GM12878 (cell line): ENCODE data around the gene SPATA19. TPM values are rescaled to one million over a fixed set of nuclear protein-coding genes. Genes with fewer than 3 reads are reported as not detected.

Experiments
- ATAC-seq: fragments of 200-7000 bp; cut with Tn5 transposase; 3 replicates; pipeline ENCODE4 v1.9.1; 2020; ENCODE audit warnings: mild to moderate bottlenecking, moderate library complexity
- BruUV-seq: library from RNA; stranded (reverse); fragments of 400-500 nt; replicated peaks from 2 replicates; lab custom pipeline; 2021; lab: Mats Ljungman, UMichigan
- CTCF ChIA-PET: fragments of 300-600 bp; sonication (Branson Sonifier 250); formaldehyde crosslinking; extraction: SDS; loops from one replicate; lab custom pipeline; 2021; ENCODE audit warnings: inconsistent platforms; lab: Yijun Ruan, JAX
- POLR2A ChIA-PET: fragments of 350-600 bp; formaldehyde crosslinking; extraction: SDS; loops from one replicate; lab custom pipeline; 2021; ENCODE audit warnings: inconsistent platforms; lab: Charles Lee
- RAD21 ChIA-PET: fragments of 300-600 bp; sonication (Branson Sonifier 250); formaldehyde crosslinking; loops from one replicate; lab custom pipeline; 2023; ENCODE audit warnings: antibody characterized with exemption; ENCODE audit not compliant: unreplicated experiment; lab: Charles Lee
- SMC1A ChIA-PET: fragments of 300-600 bp; sonication (Branson Sonifier 250); formaldehyde crosslinking; loops from one replicate; lab custom pipeline; 2023; ENCODE audit not compliant: unreplicated experiment, uncharacterized antibody; lab: Charles Lee
- DNase-seq: peaks from one replicate; pipeline ENCODE4 v3.0.0-alpha.2; 2011; ENCODE audit warnings: low read depth, low spot score
- FAIRE-seq: peaks from 3 replicates; lab custom pipeline; 2011; peaks lifted over from hg19 to GRCh38; lab: Jason Lieb, UNC
- H2AFZ ChIP-seq: 2 replicates; pipeline ENCODE4 v1.6.0; 2011; ENCODE audit warnings: low read depth, low read length, control low read depth; ENCODE audit not compliant: control insufficient read depth
- H3K27ac ChIP-seq: 2 replicates; pipeline ENCODE4 v1.5.1; 2011; ENCODE audit warnings: control low read depth; ENCODE audit not compliant: control insufficient read depth, insufficient read depth
- H3K27me3 ChIP-seq, 2 experiments: replicated peaks in 1 of 2; 2 replicates each; pipeline versions ENCODE4 v1.6.0 to v1.6.1; 2011; ENCODE audit warnings: low read length in 1 of 2; ENCODE audit not compliant: control insufficient read depth in 2 of 2, insufficient read depth in 2 of 2
- H3K36me3 ChIP-seq, 2 experiments: 2 replicates each; pipeline ENCODE4 v1.5.1; 2011; ENCODE audit warnings: low read length in 1 of 2; ENCODE audit not compliant: control insufficient read depth in 2 of 2, insufficient read depth in 2 of 2
- H3K4me1 ChIP-seq: 2 replicates; pipeline ENCODE4 v1.6.1; 2011; ENCODE audit warnings: mild to moderate bottlenecking, low read length, moderate library complexity, mixed read lengths; ENCODE audit not compliant: control insufficient read depth, insufficient read depth
- H3K4me2 ChIP-seq: 2 replicates; pipeline ENCODE4 v1.6.0; 2011; ENCODE audit warnings: control low read depth; ENCODE audit not compliant: control insufficient read depth, insufficient read depth
- H3K4me3 ChIP-seq: fragments of 200-600 bp; sonication (generic); 2 replicates; pipeline ENCODE4 v1.5.1; 2016
- H3K79me2 ChIP-seq: 2 replicates; pipeline ENCODE4 v1.6.0; 2011; ENCODE audit warnings: low read length; ENCODE audit not compliant: control insufficient read depth, insufficient read depth
- H3K9ac ChIP-seq: 2 replicates; pipeline ENCODE4 v1.8.0; 2011; ENCODE audit warnings: low read length, control low read depth, mixed read lengths; ENCODE audit not compliant: control insufficient read depth, insufficient read depth
- H3K9me3 ChIP-seq: replicated peaks from 3 replicates; pipeline ENCODE4 v1.5.1; 2011; ENCODE audit warnings: mild to moderate bottlenecking, low read length; ENCODE audit not compliant: control insufficient read depth, insufficient read depth
- H4K20me1 ChIP-seq: 2 replicates; pipeline ENCODE4 v1.6.0; 2011; ENCODE audit not compliant: control insufficient read depth, insufficient read depth
- BCL11A ChIP-seq: IDR thresholded peaks from 2 replicates; pipeline ENCODE4 v1.6.1; 2011; ENCODE audit warnings: low read depth, low read length
- BMI1 ChIP-seq: fragments of 450-650 bp; IDR thresholded peaks from 2 replicates; pipeline ENCODE4 v1.6.1; 2016; ENCODE audit warnings: mild to moderate bottlenecking, moderate library complexity, borderline replicate concordance
- CHD4 ChIP-seq: fragments of 200-600 bp; sonication (generic); IDR thresholded peaks from 2 replicates; pipeline ENCODE4 v1.6.1; 2016; ENCODE audit warnings: mild to moderate bottlenecking
- HCFC1 ChIP-seq: fragments of 150-350 bp; IDR thresholded peaks from 2 replicates; pipeline ENCODE4 v1.6.1; 2014; ENCODE audit warnings: low read length
- JUND ChIP-seq: IDR thresholded peaks from 2 replicates; pipeline ENCODE4 v1.6.1; 2012; ENCODE audit warnings: low read depth, mild to moderate bottlenecking, low read length, improper control_type of control experiment, moderate library complexity
- MEF2B ChIP-seq: fragments of 450-650 bp; IDR thresholded peaks from 2 replicates; pipeline ENCODE4 v1.6.1; 2018; ENCODE audit warnings: mild to moderate bottlenecking, moderate library complexity; ENCODE audit not compliant: partially characterized antibody, poor library complexity, severe bottlenecking
- TBL1XR1 ChIP-seq: IDR thresholded peaks from 2 replicates; pipeline ENCODE4 v1.6.1; 2012; ENCODE audit warnings: low read depth, low read length, improper control_type of control experiment
- WGBS: methylation state at CpG from one replicate; pipeline ENCODE4 v1.1.6; 2016; ENCODE audit warnings: low lambda C conversion rate; ENCODE audit not compliant: insufficient replicate concordance, insufficient coverage; ENCODE audit errors: missing lambda C conversion rate; 5-methylcytosine and 5-hydroxymethylcytosine counted together
- in situ Hi-C: fragments of 300-500 bp; cut with MboI; formaldehyde crosslinking; loops from 9 replicates; pipeline ENCODE4 v1.14.3; 2018; ENCODE audit warnings: mixed read lengths
- intact Hi-C: fragments of 100-400 bp; cut with micrococcal nuclease; formaldehyde crosslinking; loops from one replicate; pipeline ENCODE4 v1.14.2; 2022; ENCODE audit not compliant: unreplicated experiment
- polyA plus RNA-seq, 11 experiments: library from polyadenylated mRNA; depleted of rRNA in 4 of 11; unstranded in 6 of 11; stranded (reverse) in 5 of 11; fragments of >200 nt; fragmentation: Nextera tagmentation in 4 of 11; fragmentation: Illumina TruSeq in 1 of 11; extraction: Ambion mirVana in 4 of 11; extraction: Trizol in 1 of 11; gene quantifications; 1 replicate in 1 of 11; 2 replicates in 10 of 11; pipeline versions ENCODE4 v1.2.1 to v1.2.3, GENCODE V29; 2011 to 2016; ENCODE audit warnings: inconsistent platforms in 2 of 11, missing spikeins in 2 of 11, low read depth in 1 of 11
- total RNA-seq, 4 experiments: library from RNA; depleted of rRNA in 3 of 4; stranded (reverse); fragments of >200 nt in 3 of 4; fragmentation: Illumina TruSeq in 1 of 4; extraction: Trizol in 1 of 4; gene quantifications; 2 replicates each; pipeline versions ENCODE4 v1.2.1 to v1.2.3, GENCODE V29; 2013 to 2021
- TF ChIP-seq, protein P1 (sequence below): IDR thresholded peaks from 2 replicates; pipeline ENCODE4 v1.6.1; 2012; ENCODE audit warnings: low read depth, low read length, improper control_type of control experiment
- TF ChIP-seq, protein P2 (sequence below): fragments of 450-650 bp; formaldehyde crosslinking; IDR thresholded peaks from 2 replicates; pipeline ENCODE4 v1.4.0; 2022; ENCODE audit warnings: mild to moderate bottlenecking, moderate library complexity
- TF ChIP-seq, protein P3 (sequence below): fragments of 450-650 bp; IDR thresholded peaks from 2 replicates; pipeline ENCODE4 v1.6.1; 2017; ENCODE audit warnings: mild to moderate bottlenecking, moderate library complexity
- TF ChIP-seq, protein P4 (sequence below): fragments of 450-650 bp; IDR thresholded peaks from 2 replicates; pipeline ENCODE4 v1.6.1; 2017; ENCODE audit warnings: antibody characterized with exemption, mild to moderate bottlenecking, moderate library complexity
- TF ChIP-seq, protein P5 (sequence below): fragments of 450-650 bp; IDR thresholded peaks from 2 replicates; pipeline ENCODE4 v1.6.1; 2016; ENCODE audit warnings: mild to moderate bottlenecking

Gene SPATA19
- total and polyA plus RNA-seq, 10 of the 15 experiments (the other 5 are each of a cell fraction or from before 2014, with no cell fraction given), result not detected

DNA sequence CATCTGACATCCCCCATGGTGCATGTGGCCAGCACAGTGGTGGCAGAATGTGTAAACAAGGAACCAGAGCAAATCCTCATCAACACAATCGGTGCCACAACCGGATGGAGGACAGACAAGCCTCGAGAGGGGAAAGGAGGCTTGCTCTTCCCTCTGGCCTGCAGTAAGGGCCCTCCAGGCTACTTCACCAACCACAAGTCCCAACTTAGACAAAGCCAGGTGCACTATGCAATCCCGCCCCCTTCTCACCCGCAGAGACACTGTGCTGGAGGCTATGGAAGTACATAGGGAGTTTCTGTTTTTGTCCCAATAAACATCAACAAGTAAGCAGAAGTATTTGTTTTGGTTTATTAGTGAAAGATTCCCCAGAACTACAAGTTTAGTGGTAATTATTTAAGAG, 54.3 kb downstream of the SPATA19 start:
- RAD21 ChIA-PET, result no interaction called here
- no peaks in the 10 kb centered on the region for H3K36me3 ChIP-seq
- H4K20me1 ChIP-seq, result no peaks in the 10 kb centered on the region
- in situ Hi-C loops (no loop called here), intact Hi-C loops (no loop called here)
- FAIRE-seq (no peak), DNase-seq (no peak), ATAC-seq (no peak)
- no peak overlapping the region for H2AFZ ChIP-seq
- SMC1A ChIA-PET, result no interaction called here
- H3K9me3 ChIP-seq, result peaks cover 1% of the 10 kb centered on the region; the same call in 2 of the 3 replicates
- BruUV-seq, result no TSS peak
- H3K79me2 ChIP-seq, result no peaks in the 10 kb centered on the region
- H3K27me3 ChIP-seq, result no peaks in the 10 kb centered on the region
- CTCF ChIA-PET, result no interaction called here
- no peak overlapping the region for H3K27ac ChIP-seq
- H3K4me2 ChIP-seq, result no peak overlapping the region
- H3K4me3 ChIP-seq, result no peak overlapping the region
- POLR2A ChIA-PET, result no interaction called here
- no peaks in the 10 kb centered on the region for H3K4me1 ChIP-seq
- no peak overlapping the region for H3K9ac ChIP-seq
- 3% methylated on average over 5 of the region's 5 CpGs for WGBS
- no peak for TF ChIP-seq CHD4
- TF ChIP-seq, protein P1, sequence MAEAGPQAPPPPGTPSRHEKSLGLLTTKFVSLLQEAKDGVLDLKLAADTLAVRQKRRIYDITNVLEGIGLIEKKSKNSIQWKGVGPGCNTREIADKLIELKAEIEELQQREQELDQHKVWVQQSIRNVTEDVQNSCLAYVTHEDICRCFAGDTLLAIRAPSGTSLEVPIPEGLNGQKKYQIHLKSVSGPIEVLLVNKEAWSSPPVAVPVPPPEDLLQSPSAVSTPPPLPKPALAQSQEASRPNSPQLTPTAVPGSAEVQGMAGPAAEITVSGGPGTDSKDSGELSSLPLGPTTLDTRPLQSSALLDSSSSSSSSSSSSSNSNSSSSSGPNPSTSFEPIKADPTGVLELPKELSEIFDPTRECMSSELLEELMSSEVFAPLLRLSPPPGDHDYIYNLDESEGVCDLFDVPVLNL, result no peak
- TF ChIP-seq, protein P2, sequence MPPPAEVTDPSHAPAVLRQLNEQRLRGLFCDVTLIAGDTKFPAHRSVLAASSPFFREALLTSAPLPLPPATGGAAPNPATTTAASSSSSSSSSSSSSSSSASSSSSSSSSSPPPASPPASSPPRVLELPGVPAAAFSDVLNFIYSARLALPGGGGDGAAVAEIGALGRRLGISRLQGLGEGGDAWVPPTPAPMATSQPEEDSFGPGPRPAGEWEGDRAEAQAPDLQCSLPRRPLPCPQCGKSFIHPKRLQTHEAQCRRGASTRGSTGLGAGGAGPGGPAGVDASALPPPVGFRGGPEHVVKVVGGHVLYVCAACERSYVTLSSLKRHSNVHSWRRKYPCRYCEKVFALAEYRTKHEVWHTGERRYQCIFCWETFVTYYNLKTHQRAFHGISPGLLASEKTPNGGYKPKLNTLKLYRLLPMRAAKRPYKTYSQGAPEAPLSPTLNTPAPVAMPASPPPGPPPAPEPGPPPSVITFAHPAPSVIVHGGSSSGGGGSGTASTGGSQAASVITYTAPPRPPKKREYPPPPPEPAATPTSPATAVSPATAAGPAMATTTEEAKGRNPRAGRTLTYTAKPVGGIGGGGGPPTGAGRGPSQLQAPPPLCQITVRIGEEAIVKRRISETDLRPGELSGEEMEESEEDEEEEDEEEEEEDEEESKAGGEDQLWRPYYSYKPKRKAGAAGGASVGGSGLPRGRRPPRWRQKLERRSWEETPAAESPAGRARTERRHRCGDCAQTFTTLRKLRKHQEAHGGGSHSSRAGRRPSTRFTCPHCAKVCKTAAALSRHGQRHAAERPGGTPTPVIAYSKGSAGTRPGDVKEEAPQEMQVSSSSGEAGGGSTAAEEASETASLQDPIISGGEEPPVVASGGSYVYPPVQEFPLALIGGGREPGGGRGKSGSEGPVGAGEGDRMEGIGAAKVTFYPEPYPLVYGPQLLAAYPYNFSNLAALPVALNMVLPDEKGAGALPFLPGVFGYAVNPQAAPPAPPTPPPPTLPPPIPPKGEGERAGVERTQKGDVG (CRISPR knock-in tag), result no peak
- no peak for TF ChIP-seq TBL1XR1
- TF ChIP-seq MEF2B, result no peak
- no peak for TF ChIP-seq BCL11A
- TF ChIP-seq, protein P3, sequence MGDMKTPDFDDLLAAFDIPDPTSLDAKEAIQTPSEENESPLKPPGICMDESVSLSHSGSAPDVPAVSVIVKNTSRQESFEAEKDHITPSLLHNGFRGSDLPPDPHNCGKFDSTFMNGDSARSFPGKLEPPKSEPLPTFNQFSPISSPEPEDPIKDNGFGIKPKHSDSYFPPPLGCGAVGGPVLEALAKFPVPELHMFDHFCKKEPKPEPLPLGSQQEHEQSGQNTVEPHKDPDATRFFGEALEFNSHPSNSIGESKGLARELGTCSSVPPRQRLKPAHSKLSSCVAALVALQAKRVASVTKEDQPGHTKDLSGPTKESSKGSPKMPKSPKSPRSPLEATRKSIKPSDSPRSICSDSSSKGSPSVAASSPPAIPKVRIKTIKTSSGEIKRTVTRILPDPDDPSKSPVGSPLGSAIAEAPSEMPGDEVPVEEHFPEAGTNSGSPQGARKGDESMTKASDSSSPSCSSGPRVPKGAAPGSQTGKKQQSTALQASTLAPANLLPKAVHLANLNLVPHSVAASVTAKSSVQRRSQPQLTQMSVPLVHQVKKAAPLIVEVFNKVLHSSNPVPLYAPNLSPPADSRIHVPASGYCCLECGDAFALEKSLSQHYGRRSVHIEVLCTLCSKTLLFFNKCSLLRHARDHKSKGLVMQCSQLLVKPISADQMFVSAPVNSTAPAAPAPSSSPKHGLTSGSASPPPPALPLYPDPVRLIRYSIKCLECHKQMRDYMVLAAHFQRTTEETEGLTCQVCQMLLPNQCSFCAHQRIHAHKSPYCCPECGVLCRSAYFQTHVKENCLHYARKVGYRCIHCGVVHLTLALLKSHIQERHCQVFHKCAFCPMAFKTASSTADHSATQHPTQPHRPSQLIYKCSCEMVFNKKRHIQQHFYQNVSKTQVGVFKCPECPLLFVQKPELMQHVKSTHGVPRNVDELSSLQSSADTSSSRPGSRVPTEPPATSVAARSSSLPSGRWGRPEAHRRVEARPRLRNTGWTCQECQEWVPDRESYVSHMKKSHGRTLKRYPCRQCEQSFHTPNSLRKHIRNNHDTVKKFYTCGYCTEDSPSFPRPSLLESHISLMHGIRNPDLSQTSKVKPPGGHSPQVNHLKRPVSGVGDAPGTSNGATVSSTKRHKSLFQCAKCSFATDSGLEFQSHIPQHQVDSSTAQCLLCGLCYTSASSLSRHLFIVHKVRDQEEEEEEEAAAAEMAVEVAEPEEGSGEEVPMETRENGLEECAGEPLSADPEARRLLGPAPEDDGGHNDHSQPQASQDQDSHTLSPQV, result no peak
- TF ChIP-seq JUND, result no peak
- TF ChIP-seq, protein P4, sequence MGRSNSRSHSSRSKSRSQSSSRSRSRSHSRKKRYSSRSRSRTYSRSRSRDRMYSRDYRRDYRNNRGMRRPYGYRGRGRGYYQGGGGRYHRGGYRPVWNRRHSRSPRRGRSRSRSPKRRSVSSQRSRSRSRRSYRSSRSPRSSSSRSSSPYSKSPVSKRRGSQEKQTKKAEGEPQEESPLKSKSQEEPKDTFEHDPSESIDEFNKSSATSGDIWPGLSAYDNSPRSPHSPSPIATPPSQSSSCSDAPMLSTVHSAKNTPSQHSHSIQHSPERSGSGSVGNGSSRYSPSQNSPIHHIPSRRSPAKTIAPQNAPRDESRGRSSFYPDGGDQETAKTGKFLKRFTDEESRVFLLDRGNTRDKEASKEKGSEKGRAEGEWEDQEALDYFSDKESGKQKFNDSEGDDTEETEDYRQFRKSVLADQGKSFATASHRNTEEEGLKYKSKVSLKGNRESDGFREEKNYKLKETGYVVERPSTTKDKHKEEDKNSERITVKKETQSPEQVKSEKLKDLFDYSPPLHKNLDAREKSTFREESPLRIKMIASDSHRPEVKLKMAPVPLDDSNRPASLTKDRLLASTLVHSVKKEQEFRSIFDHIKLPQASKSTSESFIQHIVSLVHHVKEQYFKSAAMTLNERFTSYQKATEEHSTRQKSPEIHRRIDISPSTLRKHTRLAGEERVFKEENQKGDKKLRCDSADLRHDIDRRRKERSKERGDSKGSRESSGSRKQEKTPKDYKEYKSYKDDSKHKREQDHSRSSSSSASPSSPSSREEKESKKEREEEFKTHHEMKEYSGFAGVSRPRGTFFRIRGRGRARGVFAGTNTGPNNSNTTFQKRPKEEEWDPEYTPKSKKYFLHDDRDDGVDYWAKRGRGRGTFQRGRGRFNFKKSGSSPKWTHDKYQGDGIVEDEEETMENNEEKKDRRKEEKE, result no peak
- TF ChIP-seq, protein P5, sequence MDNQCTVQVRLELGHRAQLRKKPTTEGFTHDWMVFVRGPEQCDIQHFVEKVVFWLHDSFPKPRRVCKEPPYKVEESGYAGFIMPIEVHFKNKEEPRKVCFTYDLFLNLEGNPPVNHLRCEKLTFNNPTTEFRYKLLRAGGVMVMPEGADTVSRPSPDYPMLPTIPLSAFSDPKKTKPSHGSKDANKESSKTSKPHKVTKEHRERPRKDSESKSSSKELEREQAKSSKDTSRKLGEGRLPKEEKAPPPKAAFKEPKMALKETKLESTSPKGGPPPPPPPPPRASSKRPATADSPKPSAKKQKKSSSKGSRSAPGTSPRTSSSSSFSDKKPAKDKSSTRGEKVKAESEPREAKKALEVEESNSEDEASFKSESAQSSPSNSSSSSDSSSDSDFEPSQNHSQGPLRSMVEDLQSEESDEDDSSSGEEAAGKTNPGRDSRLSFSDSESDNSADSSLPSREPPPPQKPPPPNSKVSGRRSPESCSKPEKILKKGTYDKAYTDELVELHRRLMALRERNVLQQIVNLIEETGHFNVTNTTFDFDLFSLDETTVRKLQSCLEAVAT, result no peak
- TF ChIP-seq HCFC1, result no peak
- TF ChIP-seq BMI1, result no peak
